HG03469 (cell line): ENCODE data around the gene ADSL.

Source experiments
- ATAC-seq: cut with Tn5 transposase; IDR thresholded peaks from one replicate; pipeline ENCODE4 v1.9.1; 2021; ENCODE audit warnings: mild to moderate bottlenecking, moderate library complexity, moderate number of reproducible peaks; ENCODE audit not compliant: unreplicated experiment

Gene ADSL

GRCh38 chr22:40433416-40434090 is 87.3 kb downstream of the ADSL start:
- no peak for ATAC-seq

DNA sequence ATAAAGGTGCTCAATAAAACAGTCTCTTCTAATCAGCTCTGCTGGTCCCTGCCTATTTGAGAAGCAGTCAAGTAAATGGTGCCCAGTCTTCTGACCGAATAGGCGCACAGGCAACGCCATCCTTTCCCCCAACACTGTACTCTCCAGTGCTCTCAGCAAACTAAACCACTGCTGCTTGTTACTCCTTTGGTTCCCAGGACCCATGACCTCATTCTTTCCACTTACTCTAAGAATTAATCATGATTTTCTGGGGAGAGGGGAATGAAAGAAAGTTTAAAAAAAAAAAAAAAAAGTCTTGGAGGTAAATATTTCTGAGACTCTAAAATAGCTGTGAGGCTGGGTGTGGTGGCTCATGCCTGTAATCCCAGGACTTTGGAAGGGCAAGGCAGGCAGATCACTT is 87.8 kb downstream of the ADSL start:
- ATAC-seq = no peak

DNA sequence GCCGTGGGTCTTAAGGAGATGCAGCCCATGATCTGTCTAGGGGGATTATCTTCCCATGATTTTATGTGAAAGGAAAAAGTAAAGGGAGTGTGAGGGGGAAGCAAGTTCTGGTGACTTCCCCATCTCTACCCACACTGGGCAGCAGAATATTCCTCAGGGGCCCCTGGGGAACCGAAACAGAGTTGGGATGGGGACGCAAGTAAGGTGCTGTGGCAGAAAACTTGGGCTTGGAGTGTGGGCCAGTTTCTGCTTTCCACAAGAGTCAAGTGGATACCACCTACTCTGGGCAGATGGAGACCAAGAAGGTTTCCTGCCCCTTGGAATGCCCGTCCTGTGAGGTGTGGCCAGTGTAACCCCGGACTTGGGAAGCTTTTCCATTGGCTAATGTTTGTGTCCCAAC is 88.4 kb downstream of the ADSL start:
- ATAC-seq = no peak

DNA sequence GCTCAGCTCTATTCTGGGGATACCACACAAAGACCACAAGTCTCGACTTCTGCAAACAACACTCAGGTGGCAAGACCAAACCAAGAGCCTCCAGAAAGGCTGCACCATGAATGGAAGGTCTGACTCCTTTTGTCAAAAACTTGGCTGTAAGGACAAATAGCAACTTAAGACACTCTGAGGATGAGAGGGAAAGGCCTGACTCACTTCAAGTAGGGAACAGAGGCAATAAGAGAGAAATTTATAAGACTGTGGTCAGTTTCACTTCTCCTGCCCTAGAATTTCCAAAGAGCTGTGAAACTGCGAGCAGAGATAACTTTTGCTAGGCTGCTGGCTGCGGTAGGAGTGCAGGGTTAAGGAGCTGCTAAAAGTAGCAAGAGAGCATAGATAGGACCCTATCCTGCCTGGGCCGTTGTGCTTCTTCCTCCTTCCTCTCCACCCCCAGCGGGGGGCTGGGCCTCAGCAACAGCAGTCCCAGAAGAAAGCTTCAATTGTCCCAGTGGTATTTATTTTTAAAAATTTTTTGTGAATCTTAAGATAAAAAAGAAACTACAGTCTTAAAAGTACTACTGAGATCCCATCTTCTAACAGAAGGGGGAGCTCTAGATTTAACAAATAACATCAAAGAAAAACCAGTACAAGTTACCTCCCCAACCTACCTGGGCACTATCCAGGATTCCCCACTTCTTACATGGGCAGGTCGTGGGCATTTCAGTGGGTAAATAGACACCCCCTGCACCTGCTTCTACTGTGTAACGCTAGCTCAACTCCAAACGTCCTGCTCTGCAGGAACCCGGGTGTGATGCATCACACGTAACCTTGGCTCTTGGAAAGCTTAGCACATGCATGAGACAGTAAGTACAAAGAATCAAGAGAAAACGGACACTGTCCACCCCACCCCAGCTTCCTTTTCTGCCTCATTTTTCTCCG is 90.5 kb downstream of the ADSL start:
- no peak for ATAC-seq
